ENCODE measurements around the gene C1QL2. TPM values are rescaled to one million over a fixed set of nuclear protein-coding genes. Genes with fewer than 3 reads are reported as not detected.

C1QL2 gene
- total and polyA plus RNA-seq, 4 donors = 0.03 to 0.31 TPM; not detected in 2

DNA sequence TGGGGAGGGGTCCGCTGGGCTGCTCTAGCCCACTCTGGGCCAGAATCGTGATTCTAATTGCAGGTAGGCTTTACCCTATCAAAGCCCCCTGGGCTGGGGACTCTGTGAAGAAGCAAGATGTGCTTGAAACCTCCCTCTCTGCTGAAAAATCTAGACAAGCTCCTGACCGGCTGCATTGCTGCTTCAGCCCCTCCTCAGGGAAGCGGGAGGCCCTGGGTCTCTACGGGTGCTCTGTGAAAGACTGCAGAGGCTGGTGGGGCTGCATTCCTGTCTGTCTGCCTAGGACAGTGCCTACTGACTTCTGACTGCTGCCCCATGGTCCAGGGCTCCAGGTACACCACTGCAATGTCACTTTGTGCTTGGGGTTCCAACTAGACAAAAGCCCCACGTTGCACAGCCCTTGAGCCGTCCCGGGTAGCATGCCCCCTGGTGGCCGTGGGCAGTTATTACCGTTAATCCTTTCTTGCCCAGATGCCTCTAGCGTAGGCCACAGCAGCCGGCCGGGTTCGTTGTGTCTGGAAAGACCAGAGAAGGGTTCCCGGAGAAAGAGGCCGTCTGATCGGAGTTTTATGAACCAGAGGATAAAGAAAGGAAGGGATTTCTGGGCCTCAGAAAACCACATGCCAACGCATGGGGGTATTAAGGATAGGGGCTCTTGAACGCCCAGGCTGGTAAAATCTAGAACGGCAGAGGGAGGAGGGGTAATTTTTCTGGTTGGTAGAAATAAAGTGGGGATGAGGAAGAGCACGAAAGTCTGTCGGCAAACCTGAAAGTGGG, 15.9 kb upstream of the C1QL2 start:
- DNase-seq (peak in 2 of 3 donors; percentile 12 to 15), ATAC-seq (ENCODE audit: insufficient read depth, low FRiP score) (no peak)
- TF ChIP-seq, protein P1, sequence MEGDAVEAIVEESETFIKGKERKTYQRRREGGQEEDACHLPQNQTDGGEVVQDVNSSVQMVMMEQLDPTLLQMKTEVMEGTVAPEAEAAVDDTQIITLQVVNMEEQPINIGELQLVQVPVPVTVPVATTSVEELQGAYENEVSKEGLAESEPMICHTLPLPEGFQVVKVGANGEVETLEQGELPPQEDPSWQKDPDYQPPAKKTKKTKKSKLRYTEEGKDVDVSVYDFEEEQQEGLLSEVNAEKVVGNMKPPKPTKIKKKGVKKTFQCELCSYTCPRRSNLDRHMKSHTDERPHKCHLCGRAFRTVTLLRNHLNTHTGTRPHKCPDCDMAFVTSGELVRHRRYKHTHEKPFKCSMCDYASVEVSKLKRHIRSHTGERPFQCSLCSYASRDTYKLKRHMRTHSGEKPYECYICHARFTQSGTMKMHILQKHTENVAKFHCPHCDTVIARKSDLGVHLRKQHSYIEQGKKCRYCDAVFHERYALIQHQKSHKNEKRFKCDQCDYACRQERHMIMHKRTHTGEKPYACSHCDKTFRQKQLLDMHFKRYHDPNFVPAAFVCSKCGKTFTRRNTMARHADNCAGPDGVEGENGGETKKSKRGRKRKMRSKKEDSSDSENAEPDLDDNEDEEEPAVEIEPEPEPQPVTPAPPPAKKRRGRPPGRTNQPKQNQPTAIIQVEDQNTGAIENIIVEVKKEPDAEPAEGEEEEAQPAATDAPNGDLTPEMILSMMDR (IDR thresholded peaks at IDR 0.05; ENCODE audit: control extremely low read depth, extremely low read depth) = peak; percentile 37
- no peak overlapping the region for H3K9ac ChIP-seq (ENCODE audit: insufficient read depth in 1 of 2, low read length in 2 of 2)
- no peak overlapping the region for H3K4me3 ChIP-seq
- 65 to 66% methylated on average over 22 of the region's 22 CpGs for WGBS, 2 donors
- H3K36me3 ChIP-seq (ENCODE audit: control insufficient read depth in 4 of 4, insufficient read depth in 4 of 4, low read length in 4 of 4) = no peaks in the 10 kb centered on the region
- H3K27ac ChIP-seq (ENCODE audit: low read depth in 1 of 2, low read length in 1 of 2) = no peak overlapping the region
- peaks cover 0 to under 1% (median 0%) of the 10 kb centered on the region in 3 donors for H3K27me3 ChIP-seq (ENCODE audit: control insufficient read depth in 3 of 3, insufficient read depth in 3 of 3, low read length in 2 of 3)
- no peaks in the 10 kb centered on the region for H3K9me3 ChIP-seq (ENCODE audit: control insufficient read depth in 4 of 4, insufficient read depth in 3 of 4, low read length in 3 of 4)
- no peaks in the 10 kb centered on the region for H3K4me1 ChIP-seq (ENCODE audit: control insufficient read depth in 5 of 5, insufficient read depth in 5 of 5, low read length in 5 of 5)

DNA sequence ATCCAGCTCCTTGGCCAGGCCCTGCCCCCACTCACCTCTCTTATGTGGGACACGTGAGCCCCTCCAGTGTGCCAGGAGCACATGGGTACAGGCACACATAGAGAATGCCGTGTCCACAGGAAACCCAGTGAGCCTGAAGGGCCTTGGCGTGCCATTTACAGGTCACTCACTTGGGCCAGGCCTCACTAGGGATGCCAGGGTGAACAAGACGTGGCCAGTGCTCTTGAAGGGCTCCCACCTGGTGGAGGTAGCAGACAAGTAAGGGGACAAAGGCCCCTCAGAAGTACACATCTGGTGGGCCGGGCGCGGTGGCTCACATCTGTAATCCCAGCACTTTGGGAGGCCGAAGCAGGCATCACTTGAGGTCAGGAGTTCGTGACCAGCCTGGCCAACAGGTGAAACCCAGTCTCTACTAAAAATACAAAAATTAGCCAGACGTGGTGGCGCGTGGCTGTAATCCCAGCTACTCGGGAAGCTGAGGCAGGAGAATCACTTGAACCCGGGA, 15.1 kb upstream of the C1QL2 start:
- 91 to 95% methylated on average over 12 to 14 of the region's 14 CpGs for WGBS, 2 donors
- peaks cover 0 to 2% (median 0%) of the 10 kb centered on the region in 3 donors for H3K27me3 ChIP-seq (ENCODE audit: control insufficient read depth in 3 of 3, insufficient read depth in 3 of 3, low read length in 2 of 3)
- H3K36me3 ChIP-seq (ENCODE audit: control insufficient read depth in 4 of 4, insufficient read depth in 4 of 4, low read length in 4 of 4) = no peaks in the 10 kb centered on the region
- TF ChIP-seq, protein P1 (IDR thresholded peaks at IDR 0.05; ENCODE audit: control extremely low read depth, extremely low read depth) = no peak
- H3K4me1 ChIP-seq (ENCODE audit: control insufficient read depth in 5 of 5, insufficient read depth in 5 of 5, low read length in 5 of 5) = no peaks in the 10 kb centered on the region
- no peak overlapping the region for H3K9ac ChIP-seq (ENCODE audit: insufficient read depth in 1 of 2, low read length in 2 of 2)
- H3K4me3 ChIP-seq = no peak overlapping the region
- ATAC-seq (ENCODE audit: insufficient read depth, low FRiP score) = no peak
- H3K9me3 ChIP-seq (ENCODE audit: control insufficient read depth in 4 of 4, insufficient read depth in 3 of 4, low read length in 3 of 4) = no peaks in the 10 kb centered on the region
- no peak overlapping the region for H3K27ac ChIP-seq (ENCODE audit: low read depth in 1 of 2, low read length in 1 of 2)
- no peak for DNase-seq

DNA sequence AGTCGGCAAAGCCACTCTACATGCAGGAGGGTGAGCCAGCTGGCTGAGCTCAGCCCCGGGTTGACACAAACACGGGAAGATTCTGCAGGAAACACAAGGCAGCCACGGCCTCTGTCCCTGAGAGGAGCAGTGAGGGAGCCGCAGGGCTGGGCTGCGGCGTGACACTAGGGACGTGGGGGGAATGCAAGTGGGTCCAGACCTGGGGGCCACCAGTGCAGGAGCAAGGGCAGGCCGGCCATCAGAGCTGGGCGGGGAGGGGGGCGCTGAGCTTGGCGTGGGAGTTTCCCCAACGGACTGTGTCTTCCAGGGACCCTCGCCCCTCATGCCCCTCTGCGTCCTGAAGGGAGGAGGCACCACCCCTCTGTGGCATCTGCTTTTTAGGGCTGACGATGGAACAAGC, 12.0 kb upstream of the C1QL2 start:
- DNase-seq (no peak), ATAC-seq (ENCODE audit: insufficient read depth, low FRiP score) (no peak)
- H3K4me1 ChIP-seq (ENCODE audit: control insufficient read depth in 5 of 5, insufficient read depth in 5 of 5, low read length in 5 of 5) = no peaks in the 10 kb centered on the region
- 64 to 71% methylated on average over 14 to 16 of the region's 16 CpGs for WGBS, 2 donors
- peaks cover 0 to 2% (median 0%) of the 10 kb centered on the region in 3 donors for H3K27me3 ChIP-seq (ENCODE audit: control insufficient read depth in 3 of 3, insufficient read depth in 3 of 3, low read length in 2 of 3)
- H3K27ac ChIP-seq (ENCODE audit: low read depth in 1 of 2, low read length in 1 of 2) = no peak overlapping the region
- H3K4me3 ChIP-seq = no peak overlapping the region
- no peaks in the 10 kb centered on the region for H3K36me3 ChIP-seq (ENCODE audit: control insufficient read depth in 4 of 4, insufficient read depth in 4 of 4, low read length in 4 of 4)
- H3K9ac ChIP-seq (ENCODE audit: insufficient read depth in 1 of 2, low read length in 2 of 2) = no peak overlapping the region
- H3K9me3 ChIP-seq (ENCODE audit: control insufficient read depth in 4 of 4, insufficient read depth in 3 of 4, low read length in 3 of 4) = no peaks in the 10 kb centered on the region
- TF ChIP-seq, protein P1 (IDR thresholded peaks at IDR 0.05; ENCODE audit: control extremely low read depth, extremely low read depth) = no peak
